ENCODE data around the gene THOC1. TPM values are rescaled to one million over a fixed set of nuclear protein-coding genes. Genes with fewer than 3 reads are reported as not detected.
A peak's percentile ranks its signal among the peaks of the same experiment; 100 is the strongest.

The THOC1 gene
- total RNA-seq, 2 donors from 2014 or later = 8.9 to 11.4 TPM

DNA sequence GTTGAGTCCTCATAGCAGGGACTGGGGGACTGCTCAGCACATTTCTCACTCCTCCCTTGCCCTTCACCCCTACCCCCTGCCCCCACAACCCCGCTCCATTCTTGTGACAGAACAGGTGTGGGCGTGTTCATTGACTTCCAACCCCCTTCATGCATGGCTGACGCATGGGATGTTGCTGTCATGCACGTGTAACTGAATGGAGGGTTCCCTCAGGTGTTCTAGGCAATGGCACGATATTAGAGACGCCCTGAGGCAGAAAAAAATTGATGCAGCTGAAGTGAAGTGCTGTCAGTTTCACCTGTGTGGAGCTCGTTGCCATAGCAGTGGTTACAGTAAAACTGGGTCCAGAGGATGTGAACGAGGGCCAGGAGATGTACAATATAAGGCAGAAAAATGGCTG, 6.5 kb upstream of the THOC1 start:
- Histone ChIP-seq H3K4me1 (peaks cover 0 to 3% of the 10 kb centered on the region in 2 donors), H3K4me3 (no peak overlapping the region), H3K27me3 (no peaks in the 10 kb centered on the region), H3K9me3 (peaks cover 0 to 14% of the 10 kb centered on the region in 2 donors), H3K27ac (no peak overlapping the region), H3K36me3 (no peaks in the 10 kb centered on the region)
- DNase-seq (ENCODE audit: low spot score) = no peak
- TF ChIP-seq, protein P1, sequence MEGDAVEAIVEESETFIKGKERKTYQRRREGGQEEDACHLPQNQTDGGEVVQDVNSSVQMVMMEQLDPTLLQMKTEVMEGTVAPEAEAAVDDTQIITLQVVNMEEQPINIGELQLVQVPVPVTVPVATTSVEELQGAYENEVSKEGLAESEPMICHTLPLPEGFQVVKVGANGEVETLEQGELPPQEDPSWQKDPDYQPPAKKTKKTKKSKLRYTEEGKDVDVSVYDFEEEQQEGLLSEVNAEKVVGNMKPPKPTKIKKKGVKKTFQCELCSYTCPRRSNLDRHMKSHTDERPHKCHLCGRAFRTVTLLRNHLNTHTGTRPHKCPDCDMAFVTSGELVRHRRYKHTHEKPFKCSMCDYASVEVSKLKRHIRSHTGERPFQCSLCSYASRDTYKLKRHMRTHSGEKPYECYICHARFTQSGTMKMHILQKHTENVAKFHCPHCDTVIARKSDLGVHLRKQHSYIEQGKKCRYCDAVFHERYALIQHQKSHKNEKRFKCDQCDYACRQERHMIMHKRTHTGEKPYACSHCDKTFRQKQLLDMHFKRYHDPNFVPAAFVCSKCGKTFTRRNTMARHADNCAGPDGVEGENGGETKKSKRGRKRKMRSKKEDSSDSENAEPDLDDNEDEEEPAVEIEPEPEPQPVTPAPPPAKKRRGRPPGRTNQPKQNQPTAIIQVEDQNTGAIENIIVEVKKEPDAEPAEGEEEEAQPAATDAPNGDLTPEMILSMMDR (IDR thresholded peaks at IDR 0.05) = no peak

DNA sequence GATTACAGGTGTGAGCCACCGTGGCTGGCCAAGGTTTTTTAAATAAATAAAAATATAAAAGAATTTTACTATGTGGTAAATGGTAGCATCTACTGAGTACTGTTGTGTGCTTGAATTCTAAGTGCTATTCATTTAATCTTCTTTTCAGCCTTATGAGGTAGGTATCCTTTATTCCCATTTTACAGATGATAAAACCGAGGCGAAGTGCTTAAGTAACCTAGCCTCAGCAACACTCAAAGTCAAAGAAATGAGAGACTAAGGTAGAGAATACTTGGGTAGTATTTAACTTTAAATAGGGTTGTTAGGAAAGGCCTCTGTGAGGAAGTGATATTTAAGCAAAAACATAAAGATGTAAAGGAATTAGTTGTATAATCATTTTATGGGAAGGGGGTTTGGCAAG, 5.7 kb upstream of the THOC1 start:
- H3K27ac ChIP-seq = no peak overlapping the region
- H3K36me3 ChIP-seq = no peaks in the 10 kb centered on the region
- peaks cover 0 to 11% of the 10 kb centered on the region in 2 donors for H3K4me1 ChIP-seq
- H3K9me3 ChIP-seq = peaks cover 0 to 6% of the 10 kb centered on the region in 2 donors
- H3K4me3 ChIP-seq = no peak overlapping the region
- H3K27me3 ChIP-seq = no peaks in the 10 kb centered on the region
- TF ChIP-seq, protein P1 (IDR thresholded peaks at IDR 0.05) = no peak
- DNase-seq (ENCODE audit: low spot score) = no peak

DNA sequence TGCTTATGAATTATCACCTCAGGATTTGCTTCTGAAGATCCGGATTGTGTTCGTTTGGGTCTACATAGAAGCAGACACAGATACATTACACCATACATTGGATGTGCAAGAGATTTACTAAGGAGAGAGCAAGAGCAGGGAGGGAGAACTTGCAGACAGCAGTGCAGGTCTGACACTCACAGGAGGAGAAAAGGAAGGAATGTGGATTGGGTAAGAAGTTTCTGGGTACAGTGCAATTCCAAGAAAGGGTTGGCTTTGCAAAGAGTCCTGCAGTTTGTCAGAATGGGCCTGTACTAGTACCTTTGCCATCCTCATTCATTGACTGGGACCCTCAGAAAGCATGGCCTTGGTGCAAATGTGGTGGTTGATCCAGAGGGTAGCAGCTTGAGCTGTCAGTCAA, 4.8 kb upstream of the THOC1 start:
- Histone ChIP-seq H3K9me3 (no peaks in the 10 kb centered on the region), H3K4me1 (peaks cover 0 to 11% of the 10 kb centered on the region in 2 donors), H3K27me3 (no peaks in the 10 kb centered on the region), H3K36me3 (no peaks in the 10 kb centered on the region), H3K4me3 (no peak overlapping the region), H3K27ac (no peak overlapping the region)
- no peak for DNase-seq (ENCODE audit: low spot score)
- TF ChIP-seq, protein P1 (IDR thresholded peaks at IDR 0.05) = no peak

DNA sequence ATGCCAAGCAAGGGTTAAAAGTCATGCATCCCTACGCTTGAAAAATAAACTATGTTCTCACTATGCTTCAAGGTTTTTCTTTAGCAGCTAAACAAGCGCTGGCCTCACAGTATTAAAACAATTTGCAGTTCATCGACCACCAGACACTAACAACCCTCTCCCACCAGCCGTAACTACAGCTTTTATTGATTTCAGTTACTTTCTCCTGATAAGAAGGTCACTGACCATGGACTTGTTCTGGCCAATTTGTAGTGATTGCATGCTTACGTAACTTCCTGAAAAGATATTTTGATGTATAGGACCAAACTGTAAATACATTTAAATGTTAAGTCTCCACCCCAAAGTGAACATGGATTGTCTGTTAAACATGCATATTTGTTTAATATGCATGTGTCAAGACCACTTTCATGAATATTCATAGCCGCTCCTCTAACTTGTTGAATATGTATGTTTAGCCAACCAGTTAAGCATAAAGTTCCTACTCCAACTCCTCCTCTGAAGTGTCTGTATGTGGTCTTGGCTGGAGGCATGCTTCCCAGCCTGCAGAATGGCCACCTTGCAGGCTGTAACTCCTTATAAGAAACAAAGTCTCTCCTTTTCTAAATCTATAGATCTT, 1.7 kb upstream of the THOC1 start:
- Histone ChIP-seq H3K4me1 (peaks cover 0 to 25% of the 10 kb centered on the region in 2 donors), H3K27me3 (no peaks in the 10 kb centered on the region), H3K4me3 (no peak overlapping the region), H3K27ac (no peak overlapping the region), H3K36me3 (peaks cover under 1% of the 10 kb centered on the region), H3K9me3 (no peaks in the 10 kb centered on the region)
- DNase-seq (ENCODE audit: low spot score) = no peak
- TF ChIP-seq, protein P1 (IDR thresholded peaks at IDR 0.05) = no peak

DNA sequence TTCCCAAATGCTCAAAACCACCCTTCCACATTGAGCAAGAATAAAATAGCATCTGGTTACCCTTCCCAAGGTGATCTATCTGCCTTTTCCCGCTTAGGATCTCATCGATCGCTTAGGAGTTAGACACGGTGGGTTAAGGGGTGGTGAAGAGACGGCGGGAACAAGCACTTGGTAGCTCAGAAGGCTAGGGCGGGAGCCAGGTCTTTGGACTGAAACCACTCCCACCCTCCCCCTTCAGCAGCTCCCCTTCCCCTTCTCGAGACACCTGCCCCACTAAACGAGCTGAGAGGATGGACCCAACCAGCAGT, 513 bp downstream of the THOC1 start:
- Histone ChIP-seq H3K27me3 (no peaks in the 10 kb centered on the region), H3K9me3 (no peaks in the 10 kb centered on the region), H3K4me3 (peak overlapping the region; percentile 66 to 95), H3K4me1 (peaks cover 0 to 25% of the 10 kb centered on the region in 2 donors), H3K36me3 (peaks cover 13% of the 10 kb centered on the region), H3K27ac (peak overlapping the region; percentile 86 to 88)
- TF ChIP-seq, protein P1 (IDR thresholded peaks at IDR 0.05) = no peak
- DNase-seq (ENCODE audit: low spot score) = no peak
